Measurements from ENCODE around the gene MITD1. TPM values are rescaled to one million over a fixed set of nuclear protein-coding genes. Genes with fewer than 3 reads are reported as not detected.
"Not testable (repeated sequence)": the region's sequence is repeated elsewhere in the genome, so short reads cannot be mapped to it uniquely, and the experiment has no call there.

MITD1 gene
- total RNA-seq, 2 donors from 2014 or later, result 68.1 to 85.1 TPM

GRCh38 chr2:99141110-99142108 is 39.4 kb downstream of the MITD1 start, which contains the start of gene C2orf15:
C2orf15 (plus strand) TSS chr2:99141707; CDS start chr2:99150559, 8,852 bp downstream.
- Mint-ChIP-seq H3K4me3 (peak within 1 kb of the TSS; percentile 90 to 98), H3K27me3 (ENCODE audit: low read depth) (no peaks in the 10 kb centered on the region), H3K4me1 (ENCODE audit: low read depth) (peaks cover 28% of the 10 kb centered on the region), H3K27ac (peak within 1 kb of the TSS; percentile 85), H3K36me3 (ENCODE audit: insufficient read depth in 2 of 2) (peaks cover 2 to 5% of the 10 kb centered on the region in 2 donors), H3K9me3 (no peaks in the 10 kb centered on the region)
- DNase-seq, result peak; percentile 98
- peak; percentile 92 to 93 for ATAC-seq (replicated peaks in 1 of 2)

- peaks cover 28% of the 10 kb centered on the region for H3K4me1 Mint-ChIP-seq (ENCODE audit: low read depth)
- DNase-seq (no peak), ATAC-seq (replicated peaks in 1 of 2) (peak; percentile 42 to 50)
- H3K27me3 Mint-ChIP-seq (ENCODE audit: low read depth), result no peaks in the 10 kb centered on the region
- H3K4me3 Mint-ChIP-seq, result peak overlapping the region; percentile 90 to 98
- H3K9me3 Mint-ChIP-seq, result no peaks in the 10 kb centered on the region
- H3K27ac Mint-ChIP-seq, result peak overlapping the region; percentile 85
- H3K36me3 Mint-ChIP-seq (ENCODE audit: insufficient read depth in 2 of 2), result peaks cover 3 to 5% of the 10 kb centered on the region in 2 donors
Measured at GRCh38 chr2:99140860-99141109, 40.1 kb downstream of the MITD1 start.

- Mint-ChIP-seq H3K36me3 (ENCODE audit: insufficient read depth in 2 of 2) (peaks cover 3 to 5% of the 10 kb centered on the region in 2 donors), H3K27me3 (ENCODE audit: low read depth) (no peaks in the 10 kb centered on the region), H3K9me3 (no peaks in the 10 kb centered on the region), H3K4me1 (ENCODE audit: low read depth) (peaks cover 28% of the 10 kb centered on the region), H3K27ac (peak overlapping the region; percentile 25), H3K4me3 (peak overlapping the region; percentile 90 to 98)
- no peak for ATAC-seq (replicated peaks in 1 of 2)
- DNase-seq, result no peak
Measured at GRCh38 chr2:99140056-99140859, 40.6 kb downstream of the MITD1 start.

- H3K4me3 Mint-ChIP-seq, result peak overlapping the region in 1 of 2 donors; percentile 25
Measured at GRCh38 chr2:99139003-99139402, 41.9 kb downstream of the MITD1 start.

GRCh38 chr2:99135044-99135556 is 45.8 kb downstream of the MITD1 start:
- H3K36me3 Mint-ChIP-seq (ENCODE audit: insufficient read depth in 2 of 2), result peaks cover 24 to 34% of the 10 kb centered on the region in 2 donors

More at GRCh38 chr2:99139003-99139402, 41.9 kb downstream of the MITD1 start:
- Mint-ChIP-seq H3K36me3 (ENCODE audit: insufficient read depth in 2 of 2) (peaks cover 8 to 9% of the 10 kb centered on the region in 2 donors), H3K27ac (no peak overlapping the region), H3K9me3 (peaks cover 1 to 2% of the 10 kb centered on the region in 2 donors), H3K27me3 (ENCODE audit: low read depth) (no peaks in the 10 kb centered on the region), H3K4me1 (ENCODE audit: low read depth) (peaks cover 28% of the 10 kb centered on the region)
- DNase-seq (no peak), ATAC-seq (replicated peaks in 1 of 2) (no peak)

GRCh38 chr2:99127981-99128380 is 52.9 kb downstream of the MITD1 start:
- H3K27ac Mint-ChIP-seq, result no peak overlapping the region
- H3K36me3 Mint-ChIP-seq (ENCODE audit: insufficient read depth in 2 of 2), result peaks cover 28 to 47% of the 10 kb centered on the region in 2 donors
- ATAC-seq (replicated peaks in 1 of 2), result no peak
- H3K27me3 Mint-ChIP-seq (ENCODE audit: low read depth), result no peaks in the 10 kb centered on the region
- no peak overlapping the region for H3K4me3 Mint-ChIP-seq
- no peak for DNase-seq
- peaks cover 29 to 35% of the 10 kb centered on the region in 2 donors for H3K9me3 Mint-ChIP-seq
- H3K4me1 Mint-ChIP-seq (ENCODE audit: low read depth), result no peaks in the 10 kb centered on the region

More at GRCh38 chr2:99135044-99135556, 45.8 kb downstream of the MITD1 start:
- peaks cover 14% of the 10 kb centered on the region for H3K4me1 Mint-ChIP-seq (ENCODE audit: low read depth)
- not testable (repeated sequence) for H3K27me3 Mint-ChIP-seq (ENCODE audit: low read depth); DNase-seq; H3K4me3 Mint-ChIP-seq; ATAC-seq (replicated peaks in 1 of 2); H3K27ac Mint-ChIP-seq
- H3K9me3 Mint-ChIP-seq, result peaks cover 20 to 23% of the 10 kb centered on the region in 2 donors

Other genes starting within 250 kb of the MITD1 start
- gene CRACDL, start 244.8 kb downstream of the MITD1 start, total RNA-seq, result under 1 TPM; 0.19 to 0.79 TPM
- 1 to 10 TPM; 1.7 to 1.9 TPM for gene C2orf15, start 39.4 kb downstream of the MITD1 start, total RNA-seq
- gene TSGA10, start 26.1 kb downstream of the MITD1 start, total RNA-seq, result 10 to 100 TPM; 14.4 to 14.5 TPM
- 1 to 10 TPM; 4.9 to 5.6 TPM for gene LIPT1, start 26.1 kb downstream of the MITD1 start, total RNA-seq
- gene MRPL30, start 126 bp upstream of the MITD1 start, total RNA-seq, result 10 to 100 TPM; 32.7 to 41.8 TPM
- not detected for gene LYG2, start 74.6 kb upstream of the MITD1 start, total RNA-seq
- gene LYG1, start 120.1 kb upstream of the MITD1 start, total RNA-seq, result 1 to 10 TPM in 1 of 2 donors, under 1 TPM in 1; 0.83 to 1.5 TPM
- gene TXNDC9, start 155.3 kb upstream of the MITD1 start, total RNA-seq, result 10 to 100 TPM; 24.5 to 30.9 TPM
- 10 to 100 TPM; 44.3 to 49.0 TPM for gene EIF5B, start 156.3 kb upstream of the MITD1 start, total RNA-seq

Data from activated T-cell treated with anti-CD3 and anti-CD28 coated beads, Interleukin-2, amount 50 U/mL, for 72 hours (primary cell).